LNCAP (cell line): Measurements from ENCODE around the gene KRTAP10-1.

ENCODE experiments used
- TF ChIP-seq, protein P1 (sequence below): fragments of 450-650 bp; IDR thresholded peaks from 2 replicates; pipeline ENCODE4 v1.5.1; 2017; ENCODE audit warnings: mild to moderate bottlenecking

Gene KRTAP10-1

DNA sequence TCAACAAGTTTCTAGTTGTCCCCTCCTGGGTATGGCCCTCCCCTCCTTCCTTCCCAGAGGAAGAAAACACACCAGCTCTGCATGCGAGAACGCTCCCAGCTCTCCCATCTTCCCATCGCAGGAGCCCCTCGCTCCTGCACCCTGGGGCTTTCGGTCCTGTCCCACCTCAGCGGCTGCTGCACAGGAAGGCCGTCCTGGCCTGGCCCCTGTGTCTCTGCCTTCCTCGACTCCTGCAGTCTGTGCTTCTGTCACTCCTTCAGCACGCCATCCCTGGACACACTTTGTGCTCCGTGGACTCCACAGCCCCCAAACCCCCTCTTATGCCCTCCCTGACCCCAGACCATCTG, 23.2 kb downstream of the KRTAP10-1 start:
- TF ChIP-seq, protein P1, sequence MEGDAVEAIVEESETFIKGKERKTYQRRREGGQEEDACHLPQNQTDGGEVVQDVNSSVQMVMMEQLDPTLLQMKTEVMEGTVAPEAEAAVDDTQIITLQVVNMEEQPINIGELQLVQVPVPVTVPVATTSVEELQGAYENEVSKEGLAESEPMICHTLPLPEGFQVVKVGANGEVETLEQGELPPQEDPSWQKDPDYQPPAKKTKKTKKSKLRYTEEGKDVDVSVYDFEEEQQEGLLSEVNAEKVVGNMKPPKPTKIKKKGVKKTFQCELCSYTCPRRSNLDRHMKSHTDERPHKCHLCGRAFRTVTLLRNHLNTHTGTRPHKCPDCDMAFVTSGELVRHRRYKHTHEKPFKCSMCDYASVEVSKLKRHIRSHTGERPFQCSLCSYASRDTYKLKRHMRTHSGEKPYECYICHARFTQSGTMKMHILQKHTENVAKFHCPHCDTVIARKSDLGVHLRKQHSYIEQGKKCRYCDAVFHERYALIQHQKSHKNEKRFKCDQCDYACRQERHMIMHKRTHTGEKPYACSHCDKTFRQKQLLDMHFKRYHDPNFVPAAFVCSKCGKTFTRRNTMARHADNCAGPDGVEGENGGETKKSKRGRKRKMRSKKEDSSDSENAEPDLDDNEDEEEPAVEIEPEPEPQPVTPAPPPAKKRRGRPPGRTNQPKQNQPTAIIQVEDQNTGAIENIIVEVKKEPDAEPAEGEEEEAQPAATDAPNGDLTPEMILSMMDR = no peak

DNA sequence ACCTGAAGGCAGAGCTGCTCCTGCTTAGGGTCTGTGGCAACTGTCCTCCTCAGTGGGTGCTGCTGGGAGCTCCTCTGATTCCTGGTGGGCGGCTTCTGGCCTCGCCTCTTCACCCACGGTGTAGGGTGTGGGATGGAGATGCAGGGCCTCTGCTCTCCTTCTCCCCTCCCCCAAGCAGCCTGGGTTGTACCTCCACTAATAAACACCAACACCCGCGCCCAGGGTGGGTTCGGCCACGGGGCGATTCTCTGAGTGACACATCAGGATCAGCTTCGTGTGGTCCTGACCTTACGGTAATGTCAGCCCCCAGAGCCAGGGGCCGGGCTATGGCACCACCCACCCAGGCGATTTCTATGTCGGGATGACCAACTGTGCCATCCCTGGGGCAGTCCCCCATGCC, 23.7 kb downstream of the KRTAP10-1 start:
- TF ChIP-seq, protein P1 = no peak

DNA sequence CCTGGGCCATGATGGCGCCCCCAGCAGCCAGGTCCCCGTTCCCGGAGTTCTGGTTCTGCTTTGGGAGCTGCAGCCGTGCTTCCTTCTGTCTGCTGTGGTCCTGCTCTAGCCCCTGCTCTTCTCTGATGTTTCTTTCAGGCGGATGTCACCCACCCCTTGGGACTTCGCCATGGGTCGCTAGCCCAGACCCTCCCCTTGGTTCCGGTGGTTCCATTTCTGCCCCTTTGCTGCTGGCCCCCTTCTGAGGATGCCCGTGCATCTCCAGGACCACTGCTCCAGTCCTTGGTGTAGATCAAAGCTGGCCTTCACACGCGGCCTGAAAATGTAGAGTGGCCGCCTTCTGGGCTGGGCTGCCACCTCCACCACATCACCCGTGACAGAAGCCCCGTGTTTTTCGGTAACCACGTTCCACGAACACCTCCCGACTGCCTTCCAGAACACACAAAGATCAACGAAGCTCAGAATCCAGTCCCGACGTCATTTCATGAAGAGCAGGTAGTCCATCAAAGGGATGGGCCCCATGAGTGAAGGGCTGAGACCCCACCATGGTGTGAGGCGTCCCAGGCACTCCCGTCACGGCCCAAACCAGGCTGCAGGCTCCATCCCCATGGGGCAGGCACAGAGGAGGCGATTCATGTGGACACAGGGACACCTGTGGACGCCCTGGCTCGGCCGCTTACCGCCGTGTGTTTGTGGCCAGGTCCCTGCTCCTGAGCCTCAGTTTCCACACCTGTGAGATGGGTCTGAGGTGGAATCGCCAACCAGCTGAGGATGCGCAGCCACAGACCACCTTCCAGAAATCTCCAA, 24.4 kb downstream of the KRTAP10-1 start:
- TF ChIP-seq, protein P1 = no peak

DNA sequence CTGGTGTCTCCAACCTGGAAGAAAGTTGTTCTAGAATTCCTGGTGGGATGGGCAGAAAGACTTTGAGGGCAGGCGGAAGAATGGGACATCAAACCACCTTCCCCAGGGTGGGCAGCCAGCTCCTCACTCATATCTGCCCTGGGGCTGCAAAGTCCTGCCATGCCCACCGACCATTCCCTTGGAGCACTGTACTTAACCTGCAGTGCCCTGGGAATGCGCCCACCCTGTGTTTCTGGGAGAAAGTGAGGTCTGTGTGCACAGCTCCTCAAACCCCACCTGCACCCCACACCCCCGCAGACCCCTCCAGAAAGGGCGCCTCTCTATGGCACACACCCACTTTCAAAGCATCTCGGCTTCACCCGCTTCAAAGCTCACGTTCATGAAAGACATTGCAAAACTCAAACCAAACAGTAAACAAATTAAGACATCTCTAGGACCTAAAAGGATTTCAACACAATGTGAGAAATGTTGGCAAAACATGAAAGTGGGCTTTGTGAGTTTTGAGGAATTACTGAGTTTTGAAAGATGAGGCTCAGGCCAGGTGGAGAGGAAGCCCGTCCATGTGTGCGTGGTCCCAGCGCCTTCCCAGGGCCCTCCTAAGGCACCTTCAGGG, 25.1 kb downstream of the KRTAP10-1 start:
- TF ChIP-seq, protein P1 = no peak

DNA sequence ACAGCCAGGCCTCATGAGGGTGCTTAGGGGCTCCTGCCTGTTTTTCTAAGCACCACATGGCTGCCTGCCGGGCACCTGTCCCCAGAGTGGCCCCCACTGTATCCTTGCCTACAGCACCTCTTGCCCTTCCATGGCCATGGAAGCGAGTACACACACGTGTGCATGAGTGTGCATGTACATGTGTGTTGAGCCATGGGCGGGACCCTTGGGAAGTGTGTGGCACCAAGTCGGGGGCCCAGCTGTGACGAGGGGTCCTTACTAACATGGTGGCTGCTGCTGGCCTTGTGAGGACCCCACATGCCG, 25.8 kb downstream of the KRTAP10-1 start:
- TF ChIP-seq, protein P1 = no peak

DNA sequence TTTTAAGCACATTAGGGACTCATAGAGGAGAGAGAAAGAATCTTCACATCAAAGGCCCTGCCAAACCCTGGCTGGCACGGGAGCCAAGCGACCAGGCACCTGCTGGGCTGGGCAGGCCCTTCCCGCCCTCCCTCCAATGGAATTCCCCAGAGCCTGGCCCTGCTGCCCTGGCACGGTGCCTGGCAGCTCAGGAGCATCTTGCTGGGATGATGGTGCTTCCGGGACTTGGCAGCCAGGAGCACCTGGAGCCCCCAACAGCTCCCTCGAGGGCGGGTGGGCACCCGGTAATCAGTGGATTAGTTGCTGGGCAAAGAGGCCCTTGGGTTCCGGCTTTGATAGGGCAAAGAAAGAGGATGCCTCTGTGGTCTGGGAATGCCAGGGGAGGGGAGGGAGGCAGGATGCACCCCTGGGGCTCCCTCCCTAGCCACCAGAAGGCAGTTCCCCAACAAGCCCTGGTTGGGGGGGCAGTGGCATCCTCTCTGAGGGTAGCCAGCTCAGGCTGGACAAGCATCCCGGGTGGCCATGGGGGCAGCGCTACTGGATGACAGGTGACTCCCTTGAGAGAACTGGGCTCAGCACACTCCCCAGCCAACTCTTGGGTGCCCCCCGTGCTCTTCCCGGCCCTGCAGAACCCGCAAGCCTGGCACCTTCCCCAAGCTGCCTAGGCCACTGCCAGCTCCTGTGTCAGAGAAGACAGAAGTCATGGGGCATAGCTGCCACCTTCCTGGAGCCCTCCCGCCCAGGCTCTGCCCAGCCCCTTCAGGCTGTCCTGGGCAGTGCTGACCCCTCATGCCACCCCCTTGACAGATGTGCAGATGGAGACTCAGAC, 26.4 kb downstream of the KRTAP10-1 start:
- TF ChIP-seq, protein P1 = no peak

DNA sequence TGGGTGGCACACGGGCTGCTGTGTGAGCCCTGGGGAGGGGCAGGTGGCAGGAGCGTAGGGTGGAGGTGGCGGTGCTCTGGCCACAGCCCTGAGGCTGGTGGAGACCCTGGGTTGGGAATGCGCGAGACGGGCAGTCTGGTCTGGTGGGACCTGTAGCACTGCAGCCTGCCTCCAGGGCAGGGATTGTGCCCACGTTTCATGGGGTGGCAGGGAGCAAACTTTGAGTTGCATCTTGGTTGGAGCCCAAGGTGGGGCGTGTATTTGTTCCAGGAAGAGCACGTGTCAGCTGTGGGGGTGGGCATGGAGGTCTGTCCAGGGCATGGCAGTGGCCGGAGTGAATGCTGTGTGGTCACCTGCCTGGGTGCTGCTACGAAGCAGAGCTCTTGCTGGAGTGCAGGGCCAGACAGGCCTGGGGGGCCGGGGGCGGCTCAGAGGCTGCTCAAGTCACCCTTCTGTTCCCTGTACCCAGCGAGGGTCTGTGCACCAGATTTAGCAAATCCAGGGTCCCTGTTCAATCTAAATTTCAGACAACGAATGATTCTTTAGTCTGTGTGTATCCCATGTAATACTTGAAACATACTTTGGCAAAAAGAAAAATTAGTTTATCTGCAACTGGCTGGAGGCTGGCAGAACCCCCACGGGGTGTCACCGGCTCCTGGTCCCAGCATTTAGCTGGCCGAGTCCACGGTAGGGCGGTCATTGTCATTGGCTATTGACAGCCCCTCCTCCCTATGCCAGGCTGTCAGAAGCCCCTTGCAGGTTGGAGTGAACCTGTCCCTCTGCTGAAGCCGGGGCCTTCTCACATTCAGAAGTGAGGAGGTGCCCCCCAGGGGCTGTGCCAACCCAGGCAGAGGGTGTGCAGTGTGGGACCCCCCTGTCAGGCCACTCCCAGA, 27.3 kb downstream of the KRTAP10-1 start:
- TF ChIP-seq, protein P1 = no peak
